Astrocyte of the cerebellum (primary cell): ENCODE data around the gene ANTKMT.

Source experiments
- DNase-seq: peaks from one replicate; pipeline ENCODE4 v3.0.0-alpha.2; 2011; ENCODE audit warnings: low read depth
- H3K4me3 ChIP-seq: 2 replicates; pipeline ENCODE4 v1.5.1; 2011; ENCODE audit warnings: mild to moderate bottlenecking, low read depth, low read length, moderate library complexity
- in situ Hi-C: cut with HindIII; loops from 2 replicates; pipeline ENCODE4 v1.10.0; 2017; ENCODE audit warnings: low sequenced_read_pairs
- TF ChIP-seq, protein P1 (sequence below): IDR thresholded peaks from 2 replicates; pipeline ENCODE4 v1.5.1; 2012; ENCODE audit warnings: low read length, low read depth, moderate library complexity, mild to moderate bottlenecking; ENCODE audit errors: missing control alignments

Gene ANTKMT

DNA sequence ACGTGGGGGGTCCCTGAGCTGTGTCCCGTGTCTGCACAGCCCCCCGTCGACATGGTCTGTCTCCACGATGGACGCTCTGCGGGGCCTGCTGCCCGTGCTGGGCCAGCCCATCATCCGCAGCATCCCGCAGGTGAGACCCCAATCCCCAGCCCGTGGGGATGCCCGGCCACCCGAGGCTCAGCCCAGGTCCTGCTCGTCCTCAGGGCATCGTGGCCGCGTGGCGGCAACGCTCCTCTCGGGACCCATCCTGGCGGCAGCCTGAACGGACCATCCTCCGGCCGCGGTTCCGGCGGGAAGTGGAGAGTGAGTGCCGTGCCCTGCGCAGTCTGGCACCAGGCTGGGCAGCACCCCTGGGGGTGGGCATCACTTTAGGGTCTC lies 44.5 kb downstream of the ANTKMT start:
- H3K4me3 ChIP-seq: no peak overlapping the region
- no peak for DNase-seq
- TF ChIP-seq, protein P1, sequence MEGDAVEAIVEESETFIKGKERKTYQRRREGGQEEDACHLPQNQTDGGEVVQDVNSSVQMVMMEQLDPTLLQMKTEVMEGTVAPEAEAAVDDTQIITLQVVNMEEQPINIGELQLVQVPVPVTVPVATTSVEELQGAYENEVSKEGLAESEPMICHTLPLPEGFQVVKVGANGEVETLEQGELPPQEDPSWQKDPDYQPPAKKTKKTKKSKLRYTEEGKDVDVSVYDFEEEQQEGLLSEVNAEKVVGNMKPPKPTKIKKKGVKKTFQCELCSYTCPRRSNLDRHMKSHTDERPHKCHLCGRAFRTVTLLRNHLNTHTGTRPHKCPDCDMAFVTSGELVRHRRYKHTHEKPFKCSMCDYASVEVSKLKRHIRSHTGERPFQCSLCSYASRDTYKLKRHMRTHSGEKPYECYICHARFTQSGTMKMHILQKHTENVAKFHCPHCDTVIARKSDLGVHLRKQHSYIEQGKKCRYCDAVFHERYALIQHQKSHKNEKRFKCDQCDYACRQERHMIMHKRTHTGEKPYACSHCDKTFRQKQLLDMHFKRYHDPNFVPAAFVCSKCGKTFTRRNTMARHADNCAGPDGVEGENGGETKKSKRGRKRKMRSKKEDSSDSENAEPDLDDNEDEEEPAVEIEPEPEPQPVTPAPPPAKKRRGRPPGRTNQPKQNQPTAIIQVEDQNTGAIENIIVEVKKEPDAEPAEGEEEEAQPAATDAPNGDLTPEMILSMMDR: no peak
- in situ Hi-C loops: no loop called here

DNA sequence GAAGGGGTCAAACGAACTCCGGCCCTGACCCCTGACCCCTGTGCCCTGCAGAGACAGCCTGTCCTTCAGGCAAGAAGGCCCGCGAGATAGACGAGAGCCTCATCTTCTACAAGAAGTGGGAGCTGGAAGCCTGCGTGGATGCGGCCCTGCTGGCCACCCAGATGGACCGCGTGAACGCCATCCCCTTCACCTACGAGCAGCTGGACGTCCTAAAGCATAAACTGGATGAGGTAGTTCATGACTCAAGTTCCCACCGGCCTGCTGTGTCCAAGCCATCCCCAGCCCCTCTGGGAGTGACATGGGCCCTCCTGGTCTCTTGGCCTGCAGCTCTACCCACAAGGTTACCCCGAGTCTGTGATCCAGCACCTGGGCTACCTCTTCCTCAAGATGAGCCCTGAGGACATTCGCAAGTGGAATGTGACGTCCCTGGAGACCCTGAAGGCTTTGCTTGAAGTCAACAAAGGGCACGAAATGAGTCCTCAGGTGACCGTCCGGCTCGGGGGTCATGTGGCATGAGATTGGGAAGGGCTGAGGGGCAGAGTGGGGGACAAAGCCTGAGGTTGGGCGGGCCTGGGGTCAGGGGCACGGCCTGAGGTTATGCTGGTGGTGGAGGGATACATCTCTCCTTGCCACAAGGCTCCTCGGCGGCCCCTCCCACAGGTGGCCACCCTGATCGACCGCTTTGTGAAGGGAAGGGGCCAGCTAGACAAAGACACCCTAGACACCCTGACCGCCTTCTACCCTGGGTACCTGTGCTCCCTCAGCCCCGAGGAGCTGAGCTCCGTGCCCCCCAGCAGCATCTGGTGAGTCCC lies 45.3 kb downstream of the ANTKMT start:
- TF ChIP-seq, protein P1: no peak
- DNase-seq: no peak
- in situ Hi-C loops: no loop called here
- no peak overlapping the region for H3K4me3 ChIP-seq

DNA sequence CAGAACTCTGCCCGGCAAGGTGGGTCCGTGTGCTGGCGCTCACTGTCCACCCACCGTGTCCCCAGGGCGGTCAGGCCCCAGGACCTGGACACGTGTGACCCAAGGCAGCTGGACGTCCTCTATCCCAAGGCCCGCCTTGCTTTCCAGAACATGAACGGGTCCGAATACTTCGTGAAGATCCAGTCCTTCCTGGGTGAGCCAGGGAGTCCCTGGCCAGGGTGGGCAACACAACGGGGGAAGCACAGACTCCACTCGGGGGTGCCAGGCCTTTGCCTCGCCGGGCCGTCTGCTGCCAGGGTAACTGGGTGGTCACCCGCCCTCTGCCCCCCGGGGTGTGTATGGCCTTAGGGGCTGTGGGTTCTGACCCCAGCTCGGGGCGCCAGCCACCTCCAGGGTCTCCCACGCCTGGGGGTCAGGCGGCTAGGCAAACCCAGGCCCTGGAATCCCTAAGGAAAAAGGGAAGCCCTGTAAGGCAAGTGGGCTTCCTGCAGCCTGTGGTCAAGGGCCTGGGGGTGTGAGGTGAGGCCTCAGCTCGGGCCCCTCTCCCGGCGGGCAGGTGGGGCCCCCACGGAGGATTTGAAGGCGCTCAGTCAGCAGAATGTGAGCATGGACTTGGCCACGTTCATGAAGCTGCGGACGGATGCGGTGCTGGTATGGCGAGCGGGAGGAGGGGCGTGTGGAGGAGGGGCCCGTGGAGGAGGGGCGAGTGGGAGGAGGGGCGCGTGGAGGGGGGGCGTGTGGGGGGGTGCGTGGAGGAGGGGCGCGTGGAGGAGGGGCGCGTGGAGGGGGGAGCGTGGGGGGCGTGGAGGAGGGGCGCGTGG lies 46.1 kb downstream of the ANTKMT start:
- in situ Hi-C loops: no loop called here
- no peak for DNase-seq
- TF ChIP-seq, protein P1: no peak
- no peak overlapping the region for H3K4me3 ChIP-seq

DNA sequence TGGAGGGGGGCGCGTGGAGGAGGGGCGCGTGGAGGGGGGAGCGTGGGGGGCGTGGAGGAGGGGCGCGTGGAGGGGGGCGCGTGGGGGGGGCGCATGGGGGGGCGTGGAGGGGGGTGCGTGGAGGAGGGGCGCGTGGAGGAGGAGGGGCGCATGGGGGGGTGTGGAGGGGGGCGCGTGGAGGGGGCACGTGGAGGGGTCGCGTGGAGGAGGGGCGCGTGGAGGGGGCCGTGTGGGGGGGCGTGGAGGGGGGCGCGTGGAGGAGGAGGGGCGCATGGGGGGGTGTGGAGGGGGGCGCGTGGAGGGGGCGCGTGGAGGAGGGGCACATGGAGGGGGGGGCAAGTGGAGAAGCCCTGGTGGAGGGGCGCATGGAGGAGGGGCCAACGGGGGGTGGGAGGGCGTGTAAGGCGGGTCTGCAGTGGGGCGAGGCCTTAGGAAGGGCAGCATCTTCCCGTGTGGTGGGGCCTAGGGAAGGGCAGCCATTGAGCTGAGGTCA lies 46.8 kb downstream of the ANTKMT start:
- TF ChIP-seq, protein P1: no peak
- H3K4me3 ChIP-seq: no peak overlapping the region
- DNase-seq: no peak
- in situ Hi-C loops: no loop called here

DNA sequence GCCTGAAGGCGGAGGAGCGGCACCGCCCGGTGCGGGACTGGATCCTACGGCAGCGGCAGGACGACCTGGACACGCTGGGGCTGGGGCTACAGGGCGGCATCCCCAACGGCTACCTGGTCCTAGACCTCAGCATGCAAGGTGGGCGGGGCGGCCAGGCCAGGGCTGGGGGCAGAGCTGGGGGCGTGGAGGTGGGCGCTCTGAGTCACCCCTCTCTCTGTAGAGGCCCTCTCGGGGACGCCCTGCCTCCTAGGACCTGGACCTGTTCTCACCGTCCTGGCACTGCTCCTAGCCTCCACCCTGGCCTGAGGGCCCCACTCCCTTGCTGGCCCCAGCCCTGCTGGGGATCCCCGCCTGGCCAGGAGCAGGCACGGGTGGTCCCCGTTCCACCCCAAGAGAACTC lies 47.5 kb downstream of the ANTKMT start:
- TF ChIP-seq, protein P1: no peak
- DNase-seq: no peak
- no peak overlapping the region for H3K4me3 ChIP-seq
- in situ Hi-C loops: no loop called here

DNA sequence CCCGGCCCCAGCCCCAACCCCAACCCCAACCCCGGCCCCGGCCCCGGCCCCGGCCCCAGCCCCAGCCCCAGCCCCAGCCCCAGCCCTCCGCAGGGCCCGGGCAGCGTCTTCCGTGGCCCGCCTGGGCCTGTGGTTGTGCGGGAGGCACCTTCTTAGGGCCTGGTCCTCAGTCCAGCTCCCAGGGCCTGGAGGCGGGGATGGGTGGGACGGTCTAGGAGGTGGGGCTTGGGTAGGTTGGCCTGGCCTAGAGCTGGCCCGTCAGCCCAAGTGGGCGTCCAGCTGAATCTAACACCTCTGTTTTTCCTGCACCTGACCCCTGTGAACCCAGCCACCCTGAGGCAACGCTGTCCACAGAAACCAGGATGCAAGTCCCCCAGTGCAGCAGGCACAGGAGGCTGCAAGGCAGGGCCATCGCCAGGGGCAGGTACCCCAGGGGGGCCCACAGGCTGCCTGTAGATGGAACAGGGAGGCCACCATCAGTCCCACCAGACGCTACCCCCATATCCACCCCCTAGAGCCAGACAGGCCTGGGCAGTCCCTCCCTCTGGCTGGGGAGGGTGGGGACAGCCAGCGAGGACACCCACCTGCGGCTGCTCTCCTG lies 48.3 kb downstream of the ANTKMT start:
- TF ChIP-seq, protein P1: no peak
- no peak overlapping the region for H3K4me3 ChIP-seq
- no peak for DNase-seq
- in situ Hi-C loops: no loop called here
